ENCODE measurements around the gene STARD13.

- TF ChIP-seq CTCF (IDR thresholded peaks at IDR 0.05) = no peak
- TF ChIP-seq POLR2AphosphoS5 (IDR thresholded peaks at IDR 0.05) = no peak
Measured at GRCh38 chr13:33066329-33066728, 219.2 kb downstream of the STARD13 start.

Data from stomach (tissue), 4 donors.